Stimulated activated CD4-positive, alpha-beta T cell treated with anti-CD3 and anti-CD28 coated beads, TNF-alpha, amount 100 ng/mL, for 1 hour (primary cell): ENCODE data around the gene KIAA0513.
"Not testable (repeated sequence)": the region's sequence is repeated elsewhere in the genome, so short reads cannot be mapped to it uniquely, and the experiment has no call there.

ENCODE experiments used
- DNase-seq, 3 donors: peaks; one replicate each; pipeline ENCODE4 v3.0.0-alpha.2; 2020; ENCODE audit warnings: low read depth in 3 of 3, low spot score in 1 of 3

KIAA0513 gene

DNA sequence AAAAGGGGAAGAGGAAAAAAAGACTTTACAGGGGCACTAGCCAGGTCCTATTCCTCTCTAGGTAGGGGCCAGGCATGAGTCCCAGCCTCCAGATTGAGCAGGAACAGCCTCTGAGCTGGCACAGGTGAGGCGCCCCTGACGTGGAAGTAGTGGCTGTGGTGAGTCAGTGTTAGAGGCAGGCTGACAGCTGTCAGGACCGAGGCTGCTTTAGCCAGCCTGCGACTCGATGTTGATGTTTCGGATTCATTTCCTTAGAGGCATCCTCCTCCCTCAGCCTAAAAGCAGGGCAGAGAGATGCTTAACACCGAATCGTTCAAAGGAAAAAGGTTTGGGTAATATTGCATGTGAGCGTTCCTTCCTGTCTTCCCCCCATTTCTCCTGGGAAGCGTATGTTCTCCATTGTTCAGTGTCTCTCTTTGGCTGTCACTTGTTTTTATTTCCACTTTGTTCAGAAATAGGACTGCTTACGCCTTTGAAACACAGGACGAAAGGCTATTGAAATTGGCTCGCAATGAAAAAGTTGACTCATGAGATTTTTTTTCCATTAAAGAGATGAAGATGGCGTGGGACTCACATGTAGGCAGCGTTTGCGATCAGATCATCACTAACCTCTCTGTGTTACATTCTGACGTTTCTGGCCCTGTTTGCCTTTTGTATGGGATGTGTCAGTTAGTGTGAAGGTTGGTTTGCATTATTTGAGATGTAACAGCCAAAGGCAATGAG, 1.3 kb downstream of the KIAA0513 start:
- peak; percentile 48 to 56 (median 50) for DNase-seq

DNA sequence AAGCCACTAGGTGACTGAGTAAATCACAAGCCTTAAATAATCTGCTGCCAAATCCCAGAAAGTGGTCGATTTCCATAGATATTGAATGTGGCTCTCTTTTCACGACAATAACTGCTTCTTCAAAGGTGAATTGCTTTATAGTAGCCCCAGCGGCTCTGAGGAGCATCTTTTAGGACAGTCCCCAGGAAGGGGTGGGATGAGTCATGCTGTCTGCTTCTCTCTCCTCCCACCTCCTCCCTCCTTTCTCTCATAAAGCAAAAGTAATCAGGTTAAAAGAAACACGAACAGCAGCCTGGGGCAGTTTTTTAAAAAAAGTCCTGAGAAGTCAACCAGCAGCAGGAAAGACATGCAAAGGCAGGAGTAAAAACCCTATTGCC, 1.8 kb downstream of the KIAA0513 start:
- DNase-seq: peak in 2 of 3 donors; percentile 25 to 32

GRCh38 chr16:85029981-85030401, 2.4 kb downstream of the KIAA0513 start:
- no peak for DNase-seq

DNA sequence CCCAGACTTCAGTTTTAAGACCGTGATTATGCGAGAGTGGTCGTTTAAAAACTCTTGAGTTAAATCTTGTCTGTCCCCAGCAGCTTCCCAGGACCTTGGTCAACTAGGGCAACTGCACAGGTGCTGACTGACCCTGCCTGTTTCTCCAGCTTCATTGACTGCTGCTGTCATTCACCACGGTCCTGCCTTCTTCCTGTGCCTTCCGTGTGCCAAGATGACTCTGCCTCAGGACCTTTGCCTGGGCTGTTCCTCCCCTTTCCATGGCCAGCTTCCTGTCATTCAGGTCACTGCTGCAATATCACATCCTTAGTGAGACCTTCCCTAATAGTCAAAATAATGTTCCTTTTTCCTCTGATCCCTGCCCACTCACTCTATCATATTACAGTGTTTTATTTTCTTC, 3.9 kb downstream of the KIAA0513 start:
- no peak for DNase-seq

DNA sequence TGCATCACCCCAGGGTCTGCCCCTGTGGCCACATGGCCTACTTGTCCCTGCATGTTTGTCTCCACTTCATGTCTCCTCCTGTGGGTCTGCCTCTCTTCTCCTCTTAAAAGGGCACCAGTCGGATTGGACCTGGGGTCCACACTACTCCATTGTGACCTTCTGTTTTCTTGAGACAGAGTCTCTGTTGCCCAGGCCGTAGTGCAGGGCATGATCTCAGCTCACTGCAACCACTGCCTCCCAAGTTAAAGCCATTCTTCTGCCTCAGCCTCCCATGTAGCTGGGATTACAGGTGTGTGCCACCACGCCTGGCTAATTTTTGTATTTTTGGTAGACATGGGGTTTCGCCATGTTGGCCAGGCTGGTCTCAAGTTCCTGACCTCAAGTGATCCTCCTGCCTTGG, 4.6 kb downstream of the KIAA0513 start:
- not testable (repeated sequence) for DNase-seq

GRCh38 chr16:85033171-85033570, 5.6 kb downstream of the KIAA0513 start:
- DNase-seq: no peak

DNA sequence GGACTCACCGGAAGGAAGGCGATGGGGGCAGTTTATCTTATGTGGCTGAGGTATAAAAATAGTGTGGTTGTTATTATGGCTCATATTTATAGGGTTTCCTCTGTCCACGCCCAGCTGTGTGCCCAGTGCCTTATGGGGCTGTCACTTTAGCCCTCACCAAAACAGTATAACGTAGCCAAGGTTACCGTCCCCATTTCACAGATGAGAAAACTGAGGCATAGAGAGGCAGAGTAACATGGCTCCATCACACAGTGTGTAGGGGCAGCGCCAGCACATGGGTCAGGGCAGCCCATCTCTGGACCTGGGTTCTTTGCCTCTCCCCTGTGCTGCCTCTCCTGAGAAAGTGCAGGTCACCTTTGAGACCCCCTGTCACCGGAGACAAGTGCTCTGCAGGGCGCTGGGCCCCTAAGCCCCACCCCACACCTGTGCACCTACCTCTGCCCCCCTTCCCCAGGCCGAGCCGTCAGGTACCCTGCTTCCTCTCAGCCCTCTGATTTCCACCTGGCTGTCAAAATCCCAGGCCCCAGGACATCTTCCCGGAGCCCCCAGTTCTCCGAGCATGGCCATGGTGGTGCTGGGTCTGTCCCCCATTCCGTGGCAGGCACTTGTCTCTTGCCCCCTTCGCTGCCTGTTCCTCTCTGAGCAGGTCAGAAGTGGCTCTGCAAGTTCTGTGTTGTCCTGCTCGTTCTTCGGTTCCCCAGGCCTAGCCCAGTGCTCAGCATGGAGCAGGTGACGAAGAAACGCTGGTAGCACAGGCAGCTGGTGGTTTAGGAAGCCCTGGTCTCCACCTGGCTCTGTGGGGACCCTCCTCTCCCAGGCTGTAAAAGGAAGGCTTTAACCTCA, 7.2 kb downstream of the KIAA0513 start:
- DNase-seq: no peak

GRCh38 chr16:85036236-85037049, 8.8 kb downstream of the KIAA0513 start:
- DNase-seq: no peak

DNA sequence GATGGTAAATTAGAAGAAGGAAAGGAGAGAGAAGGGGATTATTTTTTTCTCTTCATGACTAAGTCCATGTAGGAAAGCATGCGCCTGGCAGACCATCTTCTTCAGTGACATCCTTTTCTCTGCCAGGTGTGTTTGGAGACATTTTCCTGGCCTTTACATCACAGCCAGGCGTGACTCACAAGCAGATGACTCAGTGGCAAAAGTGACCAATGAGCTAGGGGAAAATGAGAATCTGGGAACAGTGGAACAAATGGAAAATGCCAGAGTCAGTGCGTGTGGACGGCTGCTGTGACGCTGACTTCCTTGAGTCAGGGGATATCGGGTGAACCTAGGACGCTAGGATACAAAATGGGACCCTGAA, 9.4 kb downstream of the KIAA0513 start:
- no peak for DNase-seq

DNA sequence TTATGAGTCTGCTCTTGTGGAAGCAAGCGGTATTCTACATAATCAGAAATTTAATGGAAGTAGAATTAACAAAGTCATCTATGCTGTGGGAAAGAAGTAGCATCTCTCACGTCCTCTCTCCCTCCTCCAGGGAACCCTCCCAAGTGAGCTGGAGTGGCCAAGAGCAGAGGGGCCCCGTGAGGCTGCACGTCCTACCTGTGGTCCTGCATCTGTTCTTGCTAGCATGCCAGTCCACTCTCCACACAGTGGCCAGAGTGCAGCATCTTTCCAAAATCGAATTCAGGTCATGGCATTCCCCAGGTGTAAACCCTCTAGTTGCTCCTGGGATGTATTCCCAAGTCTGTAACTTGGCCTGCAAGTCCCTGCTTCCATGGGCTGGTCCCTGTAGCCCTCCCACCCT, 10.1 kb downstream of the KIAA0513 start:
- no peak for DNase-seq

DNA sequence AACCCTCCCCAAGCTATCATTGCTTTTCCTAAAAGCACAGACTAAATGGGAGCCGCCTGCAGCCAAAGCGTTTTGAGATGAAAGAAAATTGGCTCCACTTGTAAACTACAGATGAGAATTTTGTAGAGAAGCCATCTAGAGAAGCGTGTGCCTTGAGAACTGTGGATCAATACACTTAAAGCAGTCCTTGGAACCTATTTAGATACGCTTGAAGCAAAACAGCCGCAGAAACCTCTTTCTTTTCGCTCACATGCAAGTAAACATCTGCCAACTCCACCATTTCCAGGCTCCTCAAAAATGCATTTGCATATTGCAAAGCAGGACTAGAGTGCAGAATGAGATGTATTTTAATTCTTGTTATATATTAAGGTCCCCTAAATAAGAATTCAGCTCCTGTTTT, 13.1 kb downstream of the KIAA0513 start:
- DNase-seq: no peak

- DNase-seq: no peak
These were observed 13.9 kb downstream of the KIAA0513 start for GRCh38 chr16:85041219-85042166.

DNA sequence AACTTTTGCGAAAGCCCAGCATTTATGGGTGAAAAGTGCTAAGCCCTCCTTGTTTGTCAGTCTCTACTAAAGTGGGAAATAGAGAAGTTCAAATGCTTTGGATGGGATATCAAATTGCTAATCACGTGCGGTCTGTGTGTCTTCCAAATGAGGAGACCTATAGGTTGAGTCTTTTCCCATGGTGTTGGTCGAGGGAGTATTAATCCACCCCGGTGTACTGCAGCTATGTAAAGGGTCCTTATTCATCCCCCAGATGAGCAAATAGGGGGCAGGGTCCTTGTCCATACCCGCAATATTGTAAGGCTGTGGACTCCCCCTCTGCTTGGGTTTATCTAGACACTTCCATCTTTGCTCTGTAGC, 14.6 kb downstream of the KIAA0513 start:
- DNase-seq: no peak

DNA sequence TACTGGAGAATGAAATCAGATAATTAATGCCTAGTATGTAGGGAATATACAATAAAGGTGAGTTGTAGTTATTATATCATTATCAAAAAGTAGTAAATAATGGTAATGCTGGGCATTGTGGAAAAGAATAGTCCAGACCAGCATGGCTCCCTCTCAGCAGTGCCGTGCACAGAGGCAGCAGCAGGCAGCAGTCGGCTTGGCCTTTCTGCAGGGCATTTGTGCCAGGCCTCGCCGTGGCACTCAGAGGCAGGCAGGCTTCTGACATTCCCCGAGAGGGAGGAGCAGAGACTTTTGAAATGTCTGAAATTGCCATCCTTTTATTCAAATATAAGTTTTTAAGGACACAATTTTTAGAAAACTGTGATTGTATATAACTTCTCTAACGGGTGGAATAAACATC, 15.0 kb downstream of the KIAA0513 start:
- no peak for DNase-seq

DNA sequence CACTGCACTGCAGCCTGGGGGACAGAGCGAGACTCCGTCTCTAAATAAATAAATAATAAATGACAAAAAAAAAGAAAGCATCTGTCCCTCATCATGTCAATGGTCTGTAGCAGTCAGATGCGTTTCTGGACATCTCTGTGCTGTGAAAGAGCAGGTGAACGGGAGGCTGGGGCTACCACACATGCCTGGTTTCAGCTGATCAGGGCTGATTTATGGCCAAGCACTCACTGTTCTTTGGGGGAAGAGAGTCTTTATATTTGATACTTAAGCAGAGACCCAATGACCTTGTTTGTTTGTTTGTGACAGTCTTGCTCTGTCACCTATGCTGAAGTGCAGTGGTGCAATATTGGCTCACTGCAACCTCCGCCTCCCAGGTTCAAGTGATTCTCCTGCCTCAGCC, 17.5 kb downstream of the KIAA0513 start:
- DNase-seq: no peak

DNA sequence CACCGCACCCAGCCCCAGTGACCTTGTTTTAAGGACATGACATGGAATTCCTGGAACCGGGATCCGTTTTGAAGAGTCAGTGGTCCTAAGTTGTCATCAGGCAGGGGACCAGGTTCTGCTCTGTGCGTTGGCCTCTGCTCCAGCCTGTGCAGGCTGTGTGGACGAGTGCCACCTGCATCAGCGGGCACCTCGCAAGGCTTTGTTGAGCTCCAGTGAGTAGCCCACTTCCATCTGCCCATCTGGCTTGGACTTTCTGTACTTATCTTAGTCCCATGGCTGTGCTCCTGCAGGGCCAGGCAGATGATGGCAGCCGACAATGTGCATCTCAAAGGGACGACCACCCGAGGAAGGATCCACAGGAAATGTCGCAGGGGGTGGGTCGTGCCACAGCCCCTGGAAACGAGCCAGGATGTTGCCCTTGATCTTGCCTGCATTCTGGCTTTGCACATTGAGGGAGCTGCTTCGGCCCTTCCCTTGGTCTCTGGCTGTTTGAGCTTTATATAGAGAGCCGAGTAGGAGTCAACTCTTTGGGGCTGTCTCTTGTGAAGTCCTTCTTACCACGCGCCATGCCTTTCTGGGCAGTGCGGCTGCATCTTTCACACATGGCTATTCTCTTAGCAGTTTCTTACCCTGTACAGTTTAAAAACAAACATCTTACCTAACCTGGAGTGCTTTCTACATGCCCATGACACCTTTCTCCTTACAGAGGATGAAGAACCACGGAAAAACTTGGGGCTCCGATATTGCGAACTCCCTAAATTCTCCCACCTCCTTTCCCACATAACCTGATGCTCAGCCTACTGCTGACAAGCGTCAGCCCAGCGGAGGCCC, 18.3 kb downstream of the KIAA0513 start:
- DNase-seq: no peak

GRCh38 chr16:85046472-85046916, 18.9 kb downstream of the KIAA0513 start:
- DNase-seq: no peak

- DNase-seq: no peak
These were observed 19.6 kb downstream of the KIAA0513 start for GRCh38 chr16:85046931-85047866.
